HG02759 (cell line): Measurements from ENCODE around the gene PSMA5.
"Not testable (repeated sequence)": the region's sequence is repeated elsewhere in the genome, so short reads cannot be mapped to it uniquely, and the experiment has no call there.

ENCODE experiments used
- ATAC-seq: cut with Tn5 transposase; IDR thresholded peaks from one replicate; pipeline ENCODE4 v1.9.1; 2021; ENCODE audit warnings: mild to moderate bottlenecking, moderate library complexity; ENCODE audit not compliant: unreplicated experiment

The PSMA5 gene

DNA sequence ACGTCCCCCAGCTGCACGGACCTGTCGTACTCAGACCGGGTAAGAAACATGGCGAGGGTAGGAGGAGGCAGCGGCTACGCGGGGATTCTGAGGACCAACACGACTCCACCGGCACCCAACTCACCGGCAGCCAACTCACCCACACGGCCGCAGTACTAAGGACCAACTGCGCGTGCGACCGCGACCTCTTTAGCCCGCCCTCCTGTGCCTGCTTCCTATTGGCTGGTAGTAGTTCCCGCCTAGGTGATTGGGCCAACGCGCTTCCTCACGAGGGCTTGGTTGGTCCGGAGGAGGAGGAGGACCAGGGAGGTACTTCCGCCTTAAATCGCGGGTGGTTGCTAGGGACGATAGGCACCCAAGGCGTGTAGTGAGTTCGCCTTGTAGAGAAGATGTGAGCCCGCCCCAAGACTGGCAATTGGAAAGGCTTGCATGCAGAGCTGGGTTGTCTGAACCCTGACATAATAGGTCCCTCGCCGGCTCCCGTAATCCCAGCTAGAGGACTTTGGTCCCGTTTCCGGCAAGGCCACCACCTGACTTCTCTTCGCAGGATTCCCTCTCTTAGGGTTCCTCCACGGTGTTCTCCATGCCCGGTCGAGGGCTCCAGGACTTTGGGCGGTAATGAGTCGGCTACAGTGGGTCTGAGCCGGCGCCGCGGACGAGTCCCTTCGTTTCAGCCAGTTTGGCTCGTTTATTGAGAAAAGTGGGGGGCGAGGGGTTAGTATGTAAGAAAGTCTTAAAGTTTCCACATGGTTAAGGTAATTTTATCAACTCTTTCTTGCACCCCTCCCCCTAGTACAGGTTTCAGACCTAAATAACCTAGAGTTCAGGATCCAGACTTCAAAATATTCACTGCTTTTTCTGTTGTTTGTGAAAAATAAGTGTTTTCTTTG, at the start of gene PSMA5:
TSS of gene PSMA5 (minus strand) at position 168 of the 890 bp plus-strand sequence. CDS start at position 50, 118 bp downstream.
- peak; percentile 97 for ATAC-seq

DNA sequence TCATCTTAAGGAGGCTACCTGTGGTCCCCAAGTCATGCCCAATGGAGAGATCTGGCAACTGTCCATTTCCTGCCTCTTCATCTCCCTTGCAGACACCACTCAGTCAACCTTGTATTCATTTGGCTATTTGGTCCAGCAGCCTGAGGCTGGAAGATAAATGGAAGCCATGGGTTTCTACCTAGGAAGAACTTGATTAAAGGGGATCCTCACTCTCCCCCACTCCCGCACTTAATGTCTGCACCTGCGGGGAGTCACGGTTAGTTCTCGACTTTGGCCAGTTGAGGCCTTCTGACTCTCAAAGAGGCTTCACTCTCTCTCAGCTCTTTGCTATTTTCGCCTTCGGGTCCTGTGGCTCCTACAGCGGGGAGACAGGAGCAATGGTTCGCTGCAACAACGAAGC, 49.0 kb upstream of the PSMA5 start:
- no peak for ATAC-seq

GRCh38 chr1:109474697-109475096, 48.4 kb upstream of the PSMA5 start:
- ATAC-seq = no peak

DNA sequence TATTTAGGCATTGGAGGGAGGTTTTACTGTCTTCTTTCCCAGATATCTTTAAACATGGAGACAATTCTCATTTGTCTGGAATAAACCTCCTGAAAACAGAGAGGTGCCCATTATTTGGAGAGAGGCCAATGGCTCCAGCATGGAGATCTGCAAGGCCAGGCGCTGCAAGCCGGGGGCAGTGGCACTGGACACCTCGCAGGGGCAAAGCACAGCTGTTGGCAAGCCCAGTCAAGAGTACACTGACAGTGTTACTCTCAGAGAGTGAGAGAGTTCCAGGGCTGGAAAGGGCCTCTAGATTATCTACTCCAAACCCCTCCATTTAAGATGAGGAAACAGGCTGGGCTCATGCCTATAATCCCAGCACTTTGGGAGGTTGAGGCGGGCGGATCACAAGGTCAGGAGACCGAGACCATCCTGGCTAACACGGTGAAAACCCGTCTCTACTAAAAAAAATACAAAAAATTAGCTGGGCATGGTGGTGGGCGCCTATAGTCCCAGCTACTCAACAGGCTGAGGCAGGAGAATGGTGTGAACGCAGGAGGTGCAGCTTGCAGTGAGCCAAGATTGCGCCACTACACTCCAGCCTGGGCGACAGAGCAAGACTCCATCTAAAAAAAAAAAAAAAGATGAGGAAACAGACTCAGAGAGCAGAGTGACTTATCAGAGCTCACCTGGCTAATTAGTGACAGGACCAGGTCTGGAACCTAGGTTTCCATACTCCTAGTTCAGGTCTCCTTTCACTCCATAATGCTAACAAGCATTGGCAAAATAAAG, 47.2 kb upstream of the PSMA5 start:
- not testable (repeated sequence) for ATAC-seq

- ATAC-seq = no peak
Measured at GRCh38 chr1:109472779-109473178, 46.5 kb upstream of the PSMA5 start.

DNA sequence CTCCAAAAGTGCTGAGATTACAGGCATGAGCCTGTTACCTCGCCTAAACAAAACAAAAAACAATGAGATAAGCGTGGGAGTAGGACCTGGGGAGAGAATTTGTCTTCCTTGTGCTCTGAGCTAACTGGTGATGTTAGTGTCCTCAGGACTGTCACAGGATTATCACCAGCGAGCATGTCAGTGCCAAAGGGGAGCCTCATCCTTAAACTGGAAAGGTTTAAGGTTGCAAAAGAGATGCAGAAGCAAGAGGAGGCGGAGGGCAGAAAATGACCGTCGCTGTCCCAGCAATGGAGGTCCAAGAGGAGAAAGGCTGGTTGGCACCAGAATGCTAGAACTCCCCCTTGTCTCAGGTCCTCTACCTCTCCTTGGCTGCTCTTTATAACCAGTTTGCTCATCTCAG, 44.0 kb upstream of the PSMA5 start:
- no peak for ATAC-seq

GRCh38 chr1:109468903-109469302, 42.7 kb upstream of the PSMA5 start:
- ATAC-seq = no peak

DNA sequence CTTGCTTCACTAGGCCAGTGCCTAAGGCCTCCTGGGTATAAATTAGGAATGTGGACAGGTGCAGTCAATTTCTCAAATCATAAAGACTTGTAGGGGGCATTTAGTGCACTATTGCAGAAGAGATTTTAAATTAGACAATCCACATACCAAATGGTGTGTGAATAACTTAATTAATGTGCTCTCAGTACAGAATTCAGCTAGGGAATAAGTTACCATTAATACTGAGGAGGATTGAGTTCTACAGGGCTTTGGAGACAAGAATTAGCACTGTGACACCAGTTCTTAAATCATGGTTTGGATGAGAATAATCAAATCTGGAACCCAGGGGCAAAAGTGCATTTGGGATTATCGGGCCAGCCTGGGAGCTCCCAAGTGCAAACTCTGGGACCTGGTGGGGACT, 41.8 kb upstream of the PSMA5 start:
- ATAC-seq = no peak

GRCh38 chr1:109467301-109467777, 41.1 kb upstream of the PSMA5 start:
- no peak for ATAC-seq

DNA sequence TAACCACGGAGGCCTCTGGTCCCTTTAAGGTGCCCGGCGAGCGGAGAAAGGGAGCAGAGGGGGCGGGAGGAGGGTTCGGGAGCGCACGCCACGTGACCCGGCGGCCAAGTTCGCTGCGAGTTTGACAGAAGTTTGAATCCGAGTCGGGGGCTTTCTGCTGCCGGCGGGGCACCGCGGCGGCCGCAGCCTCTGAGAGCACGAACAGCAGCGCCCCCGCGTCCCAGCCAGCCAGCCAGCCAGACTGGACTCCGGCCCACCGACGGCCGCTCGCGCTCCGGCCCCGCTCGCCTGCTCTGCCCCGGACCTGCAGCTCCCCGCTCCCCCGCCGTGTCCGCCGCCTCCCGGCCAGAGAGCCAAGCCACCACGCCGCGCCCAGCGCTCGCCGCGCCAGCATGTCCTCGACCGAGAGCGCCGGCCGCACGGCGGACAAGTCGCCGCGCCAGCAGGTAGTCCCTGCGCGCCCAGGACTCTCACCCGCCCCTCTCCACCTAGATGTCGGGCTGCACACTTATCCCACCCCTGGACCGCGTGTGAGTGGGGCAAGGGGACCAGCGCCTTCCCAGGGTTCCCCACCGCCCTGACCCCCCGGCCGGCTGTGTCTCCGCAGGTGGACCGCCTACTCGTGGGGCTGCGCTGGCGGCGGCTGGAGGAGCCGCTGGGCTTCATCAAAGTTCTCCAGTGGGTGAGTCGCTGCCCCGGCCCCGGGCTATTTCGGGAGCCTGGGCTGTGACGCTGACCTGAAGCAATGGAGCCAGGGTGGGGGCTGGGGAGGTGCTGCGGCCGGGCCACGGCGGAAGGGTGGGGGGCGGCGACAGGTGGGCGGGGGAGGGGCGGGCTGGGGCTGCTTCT, 40.4 kb upstream of the PSMA5 start, which contains the start of gene SYPL2:
TSS of gene SYPL2 (plus strand) at position 95 of the 849 bp plus-strand sequence. CDS start at position 393, 298 bp downstream.
- ATAC-seq = no peak

DNA sequence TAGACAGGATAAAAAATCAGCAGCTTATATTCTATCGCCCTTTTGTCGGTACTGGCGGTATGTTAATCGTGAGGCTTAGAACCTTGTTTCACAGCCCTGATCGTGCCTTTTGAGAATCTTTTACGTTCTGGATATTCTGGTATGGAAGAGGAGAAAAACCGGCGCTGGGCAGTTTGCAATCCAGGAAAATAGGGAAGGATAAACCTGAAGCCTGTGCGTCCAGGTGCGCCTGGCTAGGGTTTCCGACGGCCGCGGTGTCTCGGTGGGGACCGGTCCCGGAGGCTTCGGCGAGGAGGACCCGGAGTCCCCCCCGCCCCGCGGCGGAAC, 39.8 kb upstream of the PSMA5 start:
- no peak for ATAC-seq

GRCh38 chr1:109457819-109458218, 31.6 kb upstream of the PSMA5 start:
- ATAC-seq = no peak

- ATAC-seq = no peak
Measured at GRCh38 chr1:109454497-109455133, 28.4 kb upstream of the PSMA5 start.

- ATAC-seq = no peak
Measured at GRCh38 chr1:109447524-109447923, 21.3 kb upstream of the PSMA5 start.

GRCh38 chr1:109445949-109446695, 19.9 kb upstream of the PSMA5 start:
- ATAC-seq = not testable (repeated sequence)

- ATAC-seq = no peak
Measured at GRCh38 chr1:109444346-109444745, 18.1 kb upstream of the PSMA5 start.

DNA sequence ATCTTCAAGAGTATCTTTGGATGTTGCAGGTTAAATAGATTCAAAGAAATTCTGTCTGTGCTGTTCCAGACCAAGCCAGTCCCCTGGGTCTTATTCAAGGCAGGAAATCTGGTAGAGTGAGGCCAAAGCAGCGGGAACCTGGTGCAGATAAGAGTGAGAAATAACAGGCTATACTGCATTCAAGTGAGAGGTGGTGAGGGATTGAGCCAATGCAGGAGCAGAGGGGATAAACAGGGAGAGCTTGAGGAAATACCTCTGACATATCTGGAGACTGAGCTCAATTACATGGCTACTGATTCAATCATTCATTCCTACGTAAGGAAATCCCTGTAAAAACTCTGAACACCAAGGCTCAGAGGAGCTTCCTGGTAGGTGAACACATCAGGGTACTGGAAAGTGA, 17.2 kb upstream of the PSMA5 start:
- ATAC-seq = no peak

- no peak for ATAC-seq
Measured at GRCh38 chr1:109441069-109441468, 14.8 kb upstream of the PSMA5 start.

- ATAC-seq = no peak
Measured at GRCh38 chr1:109438798-109439297, 12.6 kb upstream of the PSMA5 start.

DNA sequence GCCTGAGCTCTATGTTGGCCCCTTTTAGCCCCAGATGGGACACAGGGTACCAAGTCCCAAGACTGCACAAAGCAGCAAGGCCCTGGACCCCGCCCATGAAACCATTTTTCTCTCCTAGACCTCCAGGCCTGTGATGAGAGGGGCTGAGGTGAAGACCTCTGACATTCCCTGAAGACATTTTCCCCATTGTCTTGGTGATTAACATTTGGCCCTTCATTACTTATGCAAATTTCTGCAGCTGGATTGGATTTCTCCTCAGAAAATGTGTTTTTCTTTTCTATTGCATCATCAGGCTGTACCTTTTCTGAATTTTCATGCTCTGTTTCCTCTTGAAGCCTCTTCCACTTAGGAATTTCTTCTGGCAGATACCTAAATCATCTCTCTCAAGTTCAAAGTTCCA, 8.2 kb upstream of the PSMA5 start:
- no peak for ATAC-seq
